DMS153 (cell line): ENCODE results near the gene L3MBTL3.
A peak's percentile ranks its signal among the peaks of the same experiment; 100 is the strongest.
"Not testable (repeated sequence)": the region's sequence is repeated elsewhere in the genome, so short reads cannot be mapped to it uniquely, and the experiment has no call there.

Experiments
- DNase-seq: peaks from one replicate; lab custom pipeline; 2025; lab: John Stamatoyannopoulos, UW

The L3MBTL3 gene

GRCh38 chr6:130076512-130076911, 58.1 kb downstream of the L3MBTL3 start:
- no peak for DNase-seq

DNA sequence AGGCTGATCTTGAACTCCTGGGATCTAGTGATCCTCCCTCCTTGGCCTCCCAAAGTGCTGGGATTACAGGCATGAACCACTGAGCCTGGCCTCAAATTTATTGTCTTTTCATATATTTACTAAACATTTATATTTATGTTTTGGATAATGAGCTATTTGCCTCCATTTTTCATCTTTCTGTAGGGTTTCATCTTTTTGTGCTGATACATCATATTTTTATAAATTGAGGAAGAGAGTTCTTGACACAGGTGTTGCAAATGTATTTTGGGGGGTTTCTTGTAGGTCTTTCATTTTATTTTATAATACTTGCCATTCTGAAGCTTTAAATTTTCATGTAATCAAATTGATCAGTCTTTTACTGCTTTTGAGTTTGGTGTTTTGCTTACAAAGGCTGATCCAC, 72.4 kb downstream of the L3MBTL3 start:
- no peak for DNase-seq

- no peak for DNase-seq
Measured at GRCh38 chr6:130093546-130093945, 75.2 kb downstream of the L3MBTL3 start.

DNA sequence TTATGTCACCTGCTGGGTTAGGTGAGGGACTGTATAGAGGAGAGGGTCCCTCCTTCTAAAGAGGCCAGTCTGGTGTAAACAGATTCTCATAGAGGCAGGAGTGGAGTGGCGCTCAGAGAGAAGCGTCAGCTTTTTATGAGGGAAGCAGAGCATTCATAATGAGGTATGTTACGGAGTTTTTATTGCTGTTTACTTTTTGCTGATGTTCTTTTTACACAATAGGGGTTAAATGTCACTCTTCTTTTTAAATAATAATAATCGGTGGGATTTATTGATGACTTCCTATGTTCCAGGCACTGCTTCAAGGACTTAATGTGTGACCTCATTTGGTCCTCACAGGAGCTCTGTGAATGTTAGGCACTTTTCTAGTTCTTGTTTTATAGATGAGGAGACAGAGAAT, 79.9 kb downstream of the L3MBTL3 start:
- DNase-seq, result peak; percentile 70

DNA sequence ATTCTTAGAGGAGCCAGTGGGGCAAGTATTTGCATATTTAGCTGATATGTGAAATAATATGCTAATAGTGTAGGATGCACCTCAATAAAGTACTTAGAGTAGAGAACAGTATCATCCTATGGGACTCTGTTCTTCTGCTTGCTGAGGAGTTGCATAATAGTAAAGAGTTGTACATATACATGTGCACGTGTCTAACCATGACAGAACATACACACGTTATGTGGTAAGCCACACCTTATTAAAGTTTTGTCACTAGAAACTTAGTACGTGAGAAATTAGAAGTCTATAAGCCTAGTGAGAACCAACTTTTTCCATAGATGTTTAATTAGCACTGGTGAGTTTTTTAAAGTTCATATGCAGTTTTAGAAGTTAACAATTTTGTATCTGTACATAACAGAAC, 80.7 kb downstream of the L3MBTL3 start:
- DNase-seq, result no peak

DNA sequence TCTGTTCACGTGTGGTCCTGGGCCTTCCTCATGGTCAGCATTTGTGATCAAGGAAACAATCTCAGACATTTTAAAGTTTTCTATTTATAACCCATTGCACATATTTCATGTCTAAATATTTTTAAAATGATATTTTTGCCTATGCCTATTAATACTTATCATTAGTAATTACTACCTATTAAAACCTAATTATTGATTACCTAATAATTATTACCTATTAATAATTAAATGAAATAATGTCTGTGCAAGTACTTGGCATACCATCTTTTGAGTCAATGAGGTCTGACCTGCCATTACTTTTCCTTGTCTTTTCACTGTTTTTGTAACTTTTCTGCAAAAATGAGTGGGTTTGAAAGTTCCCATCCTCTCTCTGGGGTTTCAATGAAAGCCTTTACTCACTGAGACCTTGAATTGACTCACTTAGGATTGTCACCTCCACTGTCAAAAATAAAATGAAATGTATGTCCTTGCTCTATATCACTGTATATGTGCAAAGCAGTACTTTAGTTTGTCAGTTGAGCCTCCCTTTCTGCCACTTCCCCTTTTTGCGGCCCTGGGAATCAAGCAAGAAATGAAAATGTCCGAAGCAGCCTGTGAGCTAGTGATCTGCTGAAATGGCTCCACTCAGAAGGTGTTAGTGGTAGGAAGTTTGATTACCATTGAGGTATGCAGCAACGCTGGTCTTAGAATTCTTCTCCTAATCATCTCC, 87.8 kb downstream of the L3MBTL3 start:
- no peak for DNase-seq

GRCh38 chr6:130107710-130108109, 89.3 kb downstream of the L3MBTL3 start:
- no peak for DNase-seq

- DNase-seq, result no peak
Measured at GRCh38 chr6:130111031-130111430, 92.7 kb downstream of the L3MBTL3 start.

DNA sequence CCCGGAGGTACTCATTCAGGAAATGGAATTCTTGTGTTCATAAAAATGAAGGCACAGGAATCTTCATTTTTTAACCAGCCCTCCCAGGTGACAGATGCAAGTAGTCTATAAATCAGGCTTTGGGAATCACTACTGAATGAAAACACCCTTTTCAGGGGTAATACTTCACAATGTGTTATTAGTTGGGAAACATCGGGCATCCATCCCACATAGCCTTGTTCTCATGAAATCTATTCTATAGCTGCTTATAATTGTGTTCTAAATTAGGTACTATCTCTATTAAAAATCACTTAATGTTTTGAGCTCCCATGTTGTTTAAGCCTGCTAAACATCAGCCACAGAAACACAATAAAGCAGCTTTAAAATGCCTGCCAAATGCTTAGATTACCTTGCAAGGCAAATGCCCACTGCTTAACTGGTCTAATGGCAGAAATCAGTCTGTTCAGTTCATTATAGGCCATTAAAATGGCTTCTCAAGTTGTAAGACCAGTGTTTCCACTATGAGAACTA, 94.9 kb downstream of the L3MBTL3 start:
- DNase-seq, result no peak

- no peak for DNase-seq
Measured at GRCh38 chr6:130115036-130115435, 96.7 kb downstream of the L3MBTL3 start.

DNA sequence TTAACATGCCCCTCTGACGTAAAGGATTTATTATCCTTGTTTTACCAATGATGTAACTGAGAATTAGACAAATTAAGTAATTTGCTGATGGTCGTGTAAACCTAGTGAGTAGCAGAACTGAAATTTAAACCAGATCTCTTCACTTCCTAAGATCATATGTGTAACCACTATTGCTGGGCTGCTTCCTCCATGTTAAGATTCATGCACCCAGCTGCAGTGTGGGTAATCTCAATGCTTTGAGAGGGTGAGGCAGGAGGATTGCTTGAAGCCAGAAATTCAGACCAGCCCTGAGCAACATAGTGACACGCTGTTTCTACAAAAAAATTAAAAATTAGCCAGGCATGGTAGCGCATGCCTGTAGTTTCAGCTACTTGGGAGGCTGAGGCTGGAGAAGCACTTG, 97.9 kb downstream of the L3MBTL3 start:
- no peak for DNase-seq

- DNase-seq, result not testable (repeated sequence)
Measured at GRCh38 chr6:130117187-130117701, 98.9 kb downstream of the L3MBTL3 start.

DNA sequence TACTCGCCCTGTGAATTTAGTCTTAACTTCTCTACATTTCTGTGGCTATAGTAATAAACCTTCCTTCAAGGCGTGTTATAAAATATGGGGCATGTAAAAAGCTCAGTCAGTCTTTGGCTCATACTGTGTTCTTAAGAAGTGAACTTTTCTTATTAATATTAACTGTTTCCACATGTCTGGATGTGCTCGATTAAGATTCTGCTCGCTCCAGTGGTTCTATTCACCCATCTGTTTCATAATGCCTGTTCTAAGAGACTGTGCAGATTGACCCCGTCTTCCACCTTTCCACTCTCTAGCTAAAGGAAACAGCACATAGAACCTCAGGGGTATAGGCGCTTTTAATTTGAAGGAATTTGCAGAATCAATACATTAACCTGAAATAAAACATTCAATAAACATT, 99.9 kb downstream of the L3MBTL3 start:
- DNase-seq, result no peak

- DNase-seq, result no peak
Measured at GRCh38 chr6:130119211-130119610, 100.8 kb downstream of the L3MBTL3 start.

- DNase-seq, result no peak
Measured at GRCh38 chr6:130120731-130121130, 102.3 kb downstream of the L3MBTL3 start.

GRCh38 chr6:130122243-130122642, 103.9 kb downstream of the L3MBTL3 start:
- DNase-seq, result no peak

- DNase-seq, result no peak
Measured at GRCh38 chr6:130127195-130127594, 108.8 kb downstream of the L3MBTL3 start.

- no peak for DNase-seq
Measured at GRCh38 chr6:130128326-130128725, 109.9 kb downstream of the L3MBTL3 start.

- no peak for DNase-seq
Measured at GRCh38 chr6:130129762-130130246, 111.4 kb downstream of the L3MBTL3 start.

- no peak for DNase-seq
Measured at GRCh38 chr6:130132286-130132701, 113.9 kb downstream of the L3MBTL3 start.

DNA sequence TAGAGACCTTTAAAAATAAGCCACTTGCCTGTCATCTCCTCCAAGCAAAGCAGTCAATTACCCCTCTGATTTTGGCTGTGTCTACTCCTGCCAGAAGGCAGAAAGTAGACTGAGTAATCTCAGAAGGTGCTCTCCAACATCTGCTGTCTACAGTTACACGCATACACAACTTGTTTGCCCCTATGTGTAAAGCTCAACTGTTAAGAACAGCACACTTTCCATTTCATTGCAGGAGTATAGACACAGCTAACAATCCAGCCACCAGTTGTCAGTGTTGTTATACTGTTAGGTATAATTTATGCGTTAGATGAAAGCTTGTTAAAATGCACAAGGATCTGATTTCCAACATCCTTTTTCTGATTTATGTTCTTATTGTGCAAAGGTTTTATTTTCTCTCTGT, 116.2 kb downstream of the L3MBTL3 start:
- DNase-seq, result no peak

- DNase-seq, result no peak
Measured at GRCh38 chr6:130136798-130137197, 118.4 kb downstream of the L3MBTL3 start.

DNA sequence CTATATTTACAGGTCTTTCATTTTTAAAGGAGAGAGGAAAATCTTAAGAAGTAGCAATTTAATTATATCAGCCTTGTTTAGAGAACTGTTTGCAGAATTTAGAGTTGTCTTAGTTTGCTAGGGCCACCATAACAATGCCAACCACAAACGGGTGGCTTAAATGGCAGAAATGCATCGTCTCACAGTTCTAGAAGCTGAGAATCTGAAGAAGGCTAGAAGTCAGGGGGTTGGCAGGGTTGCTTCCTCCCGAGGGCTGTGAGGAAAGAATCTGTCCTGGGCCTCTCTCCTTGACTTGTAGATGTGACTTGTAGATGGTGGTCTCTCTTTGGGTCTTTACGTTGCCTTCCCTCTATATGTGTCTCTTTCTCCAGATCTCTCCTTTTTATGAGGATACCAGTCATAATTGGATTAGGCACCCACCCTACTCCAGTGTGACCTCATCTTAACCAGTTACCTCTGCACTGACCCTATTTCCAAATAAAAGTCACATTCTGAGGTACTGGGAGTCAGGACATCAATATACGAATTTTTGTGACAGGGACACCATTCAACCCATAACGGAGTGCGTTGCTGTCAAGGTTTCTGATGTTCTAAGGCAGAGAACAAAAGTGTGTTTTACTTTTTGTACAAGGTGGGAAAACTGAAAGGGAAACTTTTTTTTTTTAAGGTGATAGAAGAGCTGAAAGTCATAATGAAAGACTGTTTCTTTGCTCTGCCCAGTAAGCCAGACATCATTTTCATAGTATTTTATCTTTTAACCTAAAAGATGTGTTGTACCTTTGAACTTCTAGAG, 119.9 kb downstream of the L3MBTL3 start:
- DNase-seq, result no peak
